Neural cell (in vitro differentiated cells): ENCODE measurements around the gene TTC23. TPM values are rescaled to one million over a fixed set of nuclear protein-coding genes. Genes with fewer than 3 reads are reported as not detected.
A peak's percentile ranks its signal among the peaks of the same experiment; 100 is the strongest.

Experiments used
- H2AFZ ChIP-seq: fragments of 200-600, 300-800 bp; sonication (generic), shearing (Covaris generic); 2 replicates; pipeline ENCODE4 v1.6.0; 2014; ENCODE audit warnings: low read depth, mild to moderate bottlenecking, antibody characterized with exemption, low read length, moderate library complexity
- H3F3A ChIP-seq: fragments of 200-600 bp; shearing (Covaris generic); 2 replicates; pipeline ENCODE4 v1.6.1; 2016; ENCODE audit warnings: mild to moderate bottlenecking, moderate library complexity, mixed read lengths, antibody characterized with exemption, low read length; ENCODE audit not compliant: insufficient read depth, poor library complexity, severe bottlenecking
- H3K27ac ChIP-seq: fragments of 200-600, 300-800 bp; sonication (generic), shearing (Covaris generic); 2 replicates; pipeline ENCODE4 v1.5.1; 2014; ENCODE audit warnings: mild to moderate bottlenecking, low read length, moderate library complexity
- H3K27me3 ChIP-seq: fragments of 300-800, 200-600 bp; sonication (generic), shearing (Covaris generic); 2 replicates; pipeline ENCODE4 v1.6.0; 2014; ENCODE audit warnings: mild to moderate bottlenecking, low read depth, low read length, moderate library complexity; ENCODE audit not compliant: insufficient read depth
- H3K36me3 ChIP-seq: fragments of 300-800, 200-600 bp; sonication (generic), shearing (Covaris generic); 2 replicates; pipeline ENCODE4 v1.5.1; 2014; ENCODE audit warnings: mild to moderate bottlenecking, antibody characterized with exemption, low read length, moderate library complexity; ENCODE audit not compliant: insufficient read depth
- H3K4me2 ChIP-seq: fragments of 300-800, 200-600 bp; sonication (generic), shearing (Covaris generic); 2 replicates; pipeline ENCODE4 v1.6.0; 2014; ENCODE audit warnings: mild to moderate bottlenecking, low read length
- H3K4me3 ChIP-seq: fragments of 300-800, 200-600 bp; sonication (generic), shearing (Covaris generic); 2 replicates; pipeline ENCODE4 v1.5.1; 2014; ENCODE audit warnings: mild to moderate bottlenecking, low read length, moderate library complexity
- H3K79me2 ChIP-seq: fragments of 200-600 bp; shearing (Covaris generic); replicated peaks from 2 replicates; pipeline ENCODE4 v1.6.0; 2014; ENCODE audit warnings: mild to moderate bottlenecking, low read length, moderate library complexity; ENCODE audit not compliant: insufficient read depth
- H3K9ac ChIP-seq: fragments of 300-800, 200-600 bp; sonication (generic), shearing (Covaris generic); 2 replicates; pipeline ENCODE4 v1.6.1; 2016; ENCODE audit warnings: mild to moderate bottlenecking, low read length, mixed read lengths
- H3K9me2 ChIP-seq: fragments of 200-600 bp; shearing (Covaris generic); 2 replicates; pipeline ENCODE4 v1.6.1; 2016; ENCODE audit warnings: mild to moderate bottlenecking, low read length, mixed read lengths; ENCODE audit not compliant: insufficient read depth
- H3K9me3 ChIP-seq: fragments of 200-600, 300-800 bp; sonication (generic), shearing (Covaris generic); 2 replicates; pipeline ENCODE4 v1.6.1; 2016; ENCODE audit warnings: mild to moderate bottlenecking, mixed run types, low read length, moderate library complexity, mixed read lengths
- H4K20me1 ChIP-seq: fragments of 200-600 bp; shearing (Covaris generic); 2 replicates; pipeline ENCODE4 v1.6.1; 2016; ENCODE audit warnings: mild to moderate bottlenecking, mixed run types; ENCODE audit not compliant: insufficient read depth
- CTCF ChIP-seq: fragments of 450-650 bp; IDR thresholded peaks from 2 replicates; pipeline ENCODE4 v1.5.1; 2014; ENCODE audit warnings: antibody characterized with exemption, mild to moderate bottlenecking, moderate library complexity; ENCODE audit not compliant: poor library complexity, severe bottlenecking
- EP300 ChIP-seq: fragments of 450-650 bp; conservative IDR thresholded peaks from 2 replicates; pipeline ENCODE4 v1.6.1; 2014; ENCODE audit warnings: antibody characterized with exemption, mild to moderate bottlenecking, moderate library complexity; ENCODE audit not compliant: poor library complexity, severe bottlenecking
- MXI1 ChIP-seq: fragments of 450-650 bp; conservative IDR thresholded peaks from 2 replicates; pipeline ENCODE4 v1.6.1; 2014; ENCODE audit warnings: antibody characterized with exemption, mild to moderate bottlenecking; ENCODE audit not compliant: poor library complexity, severe bottlenecking
- RAD21 ChIP-seq: fragments of 450-650 bp; conservative IDR thresholded peaks from 2 replicates; pipeline ENCODE4 v1.6.1; 2014; ENCODE audit warnings: antibody characterized with exemption, mild to moderate bottlenecking, moderate library complexity
- REST ChIP-seq: IDR thresholded peaks from 2 replicates; pipeline ENCODE4 v1.6.1; 2012; ENCODE audit warnings: borderline replicate concordance
- SMC3 ChIP-seq: fragments of 450-650 bp; conservative IDR thresholded peaks from 2 replicates; pipeline ENCODE4 v1.6.1; 2014; ENCODE audit warnings: antibody characterized with exemption, mild to moderate bottlenecking, moderate library complexity; ENCODE audit not compliant: poor library complexity
- TAF1 ChIP-seq: IDR thresholded peaks from 2 replicates; pipeline ENCODE4 v1.6.1; 2012; ENCODE audit warnings: low read depth
- polyA plus RNA-seq: library from polyadenylated mRNA; depleted of rRNA; stranded (reverse); fragments of >200 nt; gene quantifications from 2 replicates; pipeline ENCODE4 v1.2.3, GENCODE V29; 2014

TTC23 gene
- polyA plus RNA-seq, 1 donor from 2014 or later: 6.2 TPM

- Histone ChIP-seq H3K9me2 (no peaks in the 10 kb centered on the region), H3K9me3 (no peaks in the 10 kb centered on the region), H4K20me1 (no peaks in the 10 kb centered on the region), H3K79me2 (peaks cover 7% of the 10 kb centered on the region), H3K36me3 (no peaks in the 10 kb centered on the region), H3F3A (peaks cover 12% of the 10 kb centered on the region), H3K4me2 (peak overlapping the region; percentile 84), H3K27me3 (no peaks in the 10 kb centered on the region), H2AFZ (no peak overlapping the region), H3K4me3 (peak overlapping the region; percentile 87), H3K27ac (peak overlapping the region; percentile 95), H3K9ac (peak overlapping the region; percentile 84)
- TF ChIP-seq SMC3 (no peak), CTCF (no peak), REST (no peak), EP300 (no peak), MXI1 (no peak)
These were observed 620 bp upstream of the TTC23 start for GRCh38 chr15:99250001-99250400.

- Histone ChIP-seq H4K20me1 (no peaks in the 10 kb centered on the region), H3K9me2 (no peaks in the 10 kb centered on the region), H3K27me3 (no peaks in the 10 kb centered on the region), H3K4me3 (no peak overlapping the region), H3K9ac (no peak overlapping the region), H3K27ac (no peak overlapping the region), H3K9me3 (no peaks in the 10 kb centered on the region), H3K79me2 (peaks cover 7% of the 10 kb centered on the region), H3F3A (peaks cover 12% of the 10 kb centered on the region), H3K36me3 (no peaks in the 10 kb centered on the region), H3K4me2 (no peak overlapping the region), H2AFZ (no peak overlapping the region)
- TF ChIP-seq TAF1 (no peak), RAD21 (no peak), MXI1 (no peak), REST (no peak)
These were observed 1.2 kb downstream of the TTC23 start for GRCh38 chr15:99248000-99248715.
